Progenitor cell of endocrine pancreas (in vitro differentiated cells): ENCODE data around the gene FBXW11. TPM values are rescaled to one million over a fixed set of nuclear protein-coding genes. Genes with fewer than 3 reads are reported as not detected.
A peak's percentile ranks its signal among the peaks of the same experiment; 100 is the strongest.

Source experiments
- DNase-seq: peaks from one replicate; pipeline ENCODE4 v3.0.0; 2021; ENCODE audit warnings: low spot score; ENCODE audit not compliant: unreplicated experiment
- H3K27ac Mint-ChIP-seq: 2 replicates; pipeline ENCODE4 v1.8.0; 2021; ENCODE audit warnings: mild to moderate bottlenecking, moderate library complexity, mixed read lengths
- H3K27me3 Mint-ChIP-seq: 2 replicates; pipeline ENCODE4 v1.8.0; 2021; ENCODE audit warnings: mixed read lengths
- H3K36me3 Mint-ChIP-seq: 2 replicates; pipeline ENCODE4 v1.8.0; 2022; ENCODE audit warnings: mixed read lengths; ENCODE audit not compliant: insufficient read depth
- H3K4me1 Mint-ChIP-seq: 2 replicates; pipeline ENCODE4 v1.8.0; 2021; ENCODE audit warnings: low read depth, mixed read lengths
- H3K4me3 Mint-ChIP-seq: 2 replicates; pipeline ENCODE4 v1.8.0; 2021; ENCODE audit warnings: low read depth, mild to moderate bottlenecking, moderate library complexity, mixed read lengths
- H3K9me3 Mint-ChIP-seq: 2 replicates; pipeline ENCODE4 v1.8.0; 2021; ENCODE audit warnings: low read depth, mixed read lengths
- CTCF ChIP-seq: fragments of 200-600 bp; sonication (generic); IDR thresholded peaks from one replicate; pipeline ENCODE4 v1.5.0; 2021; ENCODE audit warnings: antibody characterized with exemption, mild to moderate bottlenecking; ENCODE audit not compliant: unreplicated experiment
- total RNA-seq: library from RNA; stranded (reverse); gene quantifications from 2 replicates; pipeline ENCODE4 v1.2.1, GENCODE V29; 2021

FBXW11 gene
- total RNA-seq, 1 donor from 2014 or later: 63.5 TPM

- no peak overlapping the region for H3K27ac Mint-ChIP-seq
- H3K36me3 Mint-ChIP-seq: no peaks in the 10 kb centered on the region
- no peak for DNase-seq
- peaks cover 4% of the 10 kb centered on the region for H3K9me3 Mint-ChIP-seq
- no peak for TF ChIP-seq CTCF
- peaks cover 9% of the 10 kb centered on the region for H3K4me1 Mint-ChIP-seq
- H3K27me3 Mint-ChIP-seq: no peaks in the 10 kb centered on the region
- H3K4me3 Mint-ChIP-seq: no peak overlapping the region
Observed at GRCh38 chr5:171826132-171826531, 180.3 kb downstream of the FBXW11 start.

GRCh38 chr5:171825051-171825450, 181.4 kb downstream of the FBXW11 start:
- Mint-ChIP-seq H3K4me1 (peaks cover 9% of the 10 kb centered on the region), H3K27ac (no peak overlapping the region), H3K27me3 (no peaks in the 10 kb centered on the region), H3K36me3 (no peaks in the 10 kb centered on the region), H3K9me3 (peaks cover 2% of the 10 kb centered on the region), H3K4me3 (no peak overlapping the region)
- no peak for DNase-seq
- no peak for TF ChIP-seq CTCF

GRCh38 chr5:171823269-171823668, 183.2 kb downstream of the FBXW11 start:
- peak; percentile 23 for DNase-seq
- no peaks in the 10 kb centered on the region for H3K36me3 Mint-ChIP-seq
- H3K4me1 Mint-ChIP-seq: peaks cover 9% of the 10 kb centered on the region
- TF ChIP-seq CTCF: no peak
- no peaks in the 10 kb centered on the region for H3K27me3 Mint-ChIP-seq
- H3K27ac Mint-ChIP-seq: no peak overlapping the region
- peak overlapping the region; percentile 40 for H3K4me3 Mint-ChIP-seq
- H3K9me3 Mint-ChIP-seq: peaks cover 2% of the 10 kb centered on the region

- Mint-ChIP-seq H3K36me3 (no peaks in the 10 kb centered on the region), H3K27ac (no peak overlapping the region), H3K4me3 (no peak overlapping the region), H3K27me3 (no peaks in the 10 kb centered on the region), H3K4me1 (peaks cover 9% of the 10 kb centered on the region), H3K9me3 (no peaks in the 10 kb centered on the region)
- no peak for TF ChIP-seq CTCF
- DNase-seq: no peak
Observed at GRCh38 chr5:171821286-171821685, 185.2 kb downstream of the FBXW11 start.

- H3K27ac Mint-ChIP-seq: no peak overlapping the region
- no peak overlapping the region for H3K4me3 Mint-ChIP-seq
- no peaks in the 10 kb centered on the region for H3K36me3 Mint-ChIP-seq
- H3K27me3 Mint-ChIP-seq: no peaks in the 10 kb centered on the region
- no peaks in the 10 kb centered on the region for H3K9me3 Mint-ChIP-seq
- peaks cover 9% of the 10 kb centered on the region for H3K4me1 Mint-ChIP-seq
- DNase-seq: no peak
- no peak for TF ChIP-seq CTCF
Observed at GRCh38 chr5:171820561-171820960, 185.9 kb downstream of the FBXW11 start.
